Stimulated activated CD8-positive, alpha-beta memory T cell treated with anti-CD3 and anti-CD28 coated beads, Interleukin-15, amount 100 ng/mL, for 24 hours (primary cell): ENCODE measurements around the gene PIANP.
A peak's percentile ranks its signal among the peaks of the same experiment; 100 is the strongest.
"Not testable (repeated sequence)": the region's sequence is repeated elsewhere in the genome, so short reads cannot be mapped to it uniquely, and the experiment has no call there.

Experiments
- DNase-seq: peaks from one replicate; pipeline ENCODE4 v3.0.0-alpha.2; 2020; ENCODE audit warnings: low read depth

The PIANP gene

DNA sequence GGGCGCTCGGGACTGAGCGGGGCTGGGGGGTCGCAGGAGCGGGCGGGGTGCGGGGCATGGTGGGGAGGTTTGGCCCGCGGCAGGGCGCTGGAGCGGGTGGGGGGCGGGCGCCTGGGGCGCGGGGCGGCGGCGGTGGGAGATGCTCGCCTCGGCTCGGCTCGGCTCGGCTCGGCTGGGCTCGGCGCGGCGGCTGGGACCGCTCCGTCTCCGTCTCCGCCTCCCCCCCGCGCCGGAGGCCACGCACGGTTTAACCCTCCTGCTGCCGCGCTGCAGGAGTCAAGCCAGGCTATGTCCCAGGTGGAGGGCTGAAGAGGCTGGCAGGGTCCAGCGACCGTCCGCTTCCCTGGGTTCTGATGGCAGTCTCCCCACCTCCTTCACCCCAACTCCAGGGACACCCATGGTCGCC lies at the start of gene PIANP:
TSS of gene PIANP (minus strand) at position 170 of the 406 bp plus-strand sequence. CDS start 2,754 bp downstream, outside the sequence.
- no peak for DNase-seq

- DNase-seq = no peak
These were observed 48.1 kb upstream of the PIANP start for GRCh38 chr12:6748761-6749160.

DNA sequence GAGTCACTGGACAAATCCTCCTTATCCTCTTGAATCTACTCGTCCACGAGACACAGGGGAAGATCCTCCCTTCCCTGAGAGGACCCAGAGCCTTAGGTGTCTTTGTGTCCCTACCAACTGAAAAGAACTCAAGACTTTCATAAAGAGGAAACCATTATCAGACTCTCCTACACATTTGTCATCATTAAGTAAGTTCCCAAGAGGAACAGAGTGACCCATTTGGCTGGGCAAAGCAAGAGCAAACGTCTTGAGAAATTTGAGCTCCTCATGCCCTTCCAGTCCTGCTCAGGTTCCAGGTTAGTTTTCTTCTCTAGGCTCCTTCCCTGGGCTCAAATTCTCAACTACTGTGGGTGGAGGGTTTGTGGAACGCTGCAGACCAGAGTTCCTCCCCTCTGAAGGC lies 46.6 kb upstream of the PIANP start:
- DNase-seq = no peak

- DNase-seq = no peak
These were observed 45.3 kb upstream of the PIANP start for GRCh38 chr12:6745741-6746525.

DNA sequence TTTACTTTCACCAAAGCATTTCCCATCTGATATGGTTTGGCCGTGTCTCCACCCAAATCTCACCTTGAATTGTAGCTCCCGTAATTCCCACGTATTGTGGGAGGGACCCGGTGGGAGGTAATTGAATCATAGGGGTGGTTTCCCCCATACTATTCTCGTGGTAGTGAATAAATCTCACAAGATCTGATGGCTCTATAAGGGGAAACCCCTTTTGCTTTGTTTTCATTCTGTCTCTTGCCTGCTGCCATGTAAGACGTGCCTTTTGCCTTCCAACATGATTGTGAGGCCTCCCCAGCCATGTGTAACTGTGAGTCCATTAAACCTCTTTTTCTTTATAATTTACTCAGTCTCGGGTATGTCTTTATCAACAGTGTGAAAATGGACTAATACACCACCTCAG lies 42.7 kb upstream of the PIANP start:
- not testable (repeated sequence) for DNase-seq

GRCh38 chr12:6742834-6743233 lies 42.2 kb upstream of the PIANP start:
- DNase-seq = no peak

DNA sequence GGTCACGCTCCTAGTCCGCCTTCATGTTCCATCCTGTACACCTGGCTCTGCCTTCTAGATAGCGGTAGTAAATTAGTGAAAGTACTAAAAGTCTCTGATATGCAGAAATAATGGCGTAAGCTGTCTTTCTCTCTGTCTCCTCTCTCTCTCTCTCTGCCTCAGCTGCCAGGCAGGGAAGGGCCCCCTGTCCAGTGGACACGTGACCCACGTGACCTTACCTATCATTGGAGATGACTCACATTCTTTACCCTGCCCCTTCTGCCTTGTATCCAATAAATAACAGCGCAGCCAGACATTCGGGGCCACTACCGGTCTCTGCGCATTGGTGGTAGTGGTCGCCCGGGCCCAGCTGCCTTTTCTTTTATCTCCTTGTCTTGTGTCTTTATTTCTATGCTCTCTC lies 41.5 kb upstream of the PIANP start:
- not testable (repeated sequence) for DNase-seq

DNA sequence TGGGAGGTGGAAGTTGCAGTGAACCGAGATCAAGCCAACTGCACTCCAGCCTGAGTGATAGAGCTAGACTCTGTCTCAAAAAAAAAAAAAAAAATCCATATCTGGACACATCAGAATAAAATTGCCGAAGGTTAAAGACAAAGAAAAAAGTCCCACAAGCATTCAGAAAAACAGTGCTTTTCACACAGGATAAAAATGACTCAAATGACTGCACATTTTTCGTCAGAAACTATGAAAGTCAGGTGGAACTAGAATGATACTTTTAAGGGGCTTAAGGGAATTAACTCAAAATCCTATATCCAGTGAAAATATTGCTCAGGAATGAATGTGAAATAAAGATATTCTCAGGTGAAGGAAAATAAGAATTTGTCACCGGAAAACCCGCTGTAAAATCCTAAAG lies 36.1 kb upstream of the PIANP start:
- DNase-seq = no peak

GRCh38 chr12:6735448-6736191 lies 35.0 kb upstream of the PIANP start:
- no peak for DNase-seq

GRCh38 chr12:6734506-6735387 lies 34.1 kb upstream of the PIANP start:
- DNase-seq = no peak

DNA sequence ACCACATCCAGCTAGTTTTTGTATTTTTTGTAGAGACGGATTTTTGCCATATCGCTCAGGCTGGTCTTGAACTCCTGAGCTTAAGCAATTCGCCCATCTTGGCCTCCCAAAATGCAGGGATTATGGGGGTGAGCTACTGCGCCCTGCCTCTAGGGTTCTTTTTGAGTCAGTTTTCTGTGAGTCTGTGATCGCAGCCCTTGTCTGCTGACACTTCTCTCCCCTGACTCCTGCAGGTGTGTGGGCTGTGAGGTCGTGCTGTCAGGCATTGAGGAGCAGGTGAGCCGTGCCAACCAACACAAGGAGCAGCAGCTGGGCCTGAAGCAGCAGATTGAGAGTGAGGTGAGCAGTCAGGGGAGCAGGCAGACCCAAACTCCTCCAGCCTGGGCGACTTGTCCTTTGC lies 29.6 kb upstream of the PIANP start:
- DNase-seq = no peak

GRCh38 chr12:6729186-6729585 lies 28.6 kb upstream of the PIANP start:
- no peak for DNase-seq

- no peak for DNase-seq
These were observed 24.7 kb upstream of the PIANP start for GRCh38 chr12:6725350-6725749.

GRCh38 chr12:6724409-6724797 lies 23.8 kb upstream of the PIANP start:
- peak; percentile 16 for DNase-seq

GRCh38 chr12:6723607-6724408 lies 23.2 kb upstream of the PIANP start, which contains the start of gene COPS7A:
COPS7A (plus strand) TSS chr12:6724046; CDS start chr12:6724657, 611 bp downstream.
- peak; percentile 82 for DNase-seq

DNA sequence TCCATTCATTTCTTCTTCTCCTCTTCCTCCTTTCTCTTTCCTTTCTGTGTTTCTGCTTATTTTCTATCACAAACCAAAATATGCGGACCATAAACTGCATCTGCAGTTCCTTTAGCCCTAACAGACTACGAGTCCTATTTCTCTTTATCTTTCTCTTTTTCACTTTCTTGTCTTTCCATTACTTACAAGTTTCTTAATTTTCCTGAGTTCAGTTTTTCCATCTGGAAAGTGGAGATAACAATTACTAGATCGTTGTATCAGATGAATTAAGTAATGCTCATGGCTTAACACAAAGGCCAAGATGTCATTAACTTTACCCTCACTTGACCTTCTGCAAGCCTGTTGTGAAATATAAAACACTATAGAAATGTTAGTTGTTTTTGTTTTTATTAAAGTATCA lies 22.2 kb upstream of the PIANP start:
- DNase-seq = no peak

- no peak for DNase-seq
These were observed 16.3 kb upstream of the PIANP start for GRCh38 chr12:6716874-6717437.

GRCh38 chr12:6716031-6716873 lies 15.6 kb upstream of the PIANP start:
- not testable (repeated sequence) for DNase-seq

DNA sequence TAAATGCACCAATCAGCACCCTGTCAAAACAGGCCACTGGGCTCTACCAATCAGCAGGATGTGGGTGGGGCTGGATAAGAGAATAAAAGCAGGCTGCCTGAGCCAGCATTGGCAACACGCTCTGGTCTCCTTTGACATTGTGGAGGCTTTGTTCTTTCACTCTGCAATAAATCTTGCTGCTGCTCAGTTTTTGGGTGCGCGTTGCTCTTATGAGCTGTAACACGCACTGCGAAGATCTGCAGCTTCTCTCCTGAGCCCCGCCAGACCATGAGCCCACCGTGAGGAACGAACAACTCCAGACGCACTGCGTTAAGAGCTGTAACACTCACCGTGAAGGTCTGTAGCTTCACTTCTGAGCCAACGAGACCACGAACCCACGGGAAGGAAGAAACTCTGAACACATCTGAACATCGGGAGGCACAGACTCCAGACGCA lies 8.4 kb upstream of the PIANP start:
- no peak for DNase-seq

GRCh38 chr12:6708351-6708750 lies 7.7 kb upstream of the PIANP start:
- DNase-seq = not testable (repeated sequence)
